HepG2 (cell line): ENCODE measurements around the gene RTBDN. TPM values are rescaled to one million over a fixed set of nuclear protein-coding genes. Genes with fewer than 3 reads are reported as not detected.

ENCODE experiments used
- FOXJ3 ChIP-seq: sonication (generic); formaldehyde crosslinking; IDR thresholded peaks from 2 replicates; pipeline ENCODE4 v1.4.0; 2020; ENCODE audit warnings: missing genetic modification reagents, mild to moderate bottlenecking, borderline replicate concordance
- KAT7 ChIP-seq: IDR thresholded peaks from 2 replicates; pipeline ENCODE4 v1.6.1; 2018; ENCODE audit warnings: borderline replicate concordance, missing compliant biosample characterization
- MAZ ChIP-seq, 2 experiments: sonication (generic) in 1 of 2; formaldehyde crosslinking in 1 of 2; IDR thresholded peaks; 2 replicates each; pipeline versions ENCODE4 v1.5.0 to v1.6.1; 2012 to 2020; ENCODE audit warnings: low read depth in 2 of 2, mild to moderate bottlenecking in 2 of 2, borderline replicate concordance in 1 of 2, improper control_type of control experiment in 1 of 2, low read length in 1 of 2, missing genetic modification reagents in 1 of 2, moderate library complexity in 1 of 2
- MIXL1 ChIP-seq: IDR thresholded peaks from 2 replicates; pipeline ENCODE4 v1.6.1; 2016
- NFRKB ChIP-seq: fragments of 450-650 bp; IDR thresholded peaks from 2 replicates; pipeline ENCODE4 v1.6.1; 2017
- NR2F6 ChIP-seq, 2 experiments: IDR thresholded peaks; 2 replicates each; pipeline ENCODE4 v1.6.1; 2016; ENCODE audit warnings: antibody characterized with exemption in 1 of 2, mild to moderate bottlenecking in 1 of 2
- POGZ ChIP-seq: sonication (generic); formaldehyde crosslinking; IDR thresholded peaks from 2 replicates; pipeline ENCODE4 v1.4.0; 2020; ENCODE audit warnings: mild to moderate bottlenecking, missing genetic modification reagents
- RXRB ChIP-seq: IDR thresholded peaks from 2 replicates; pipeline ENCODE4 v1.6.1; 2016; ENCODE audit warnings: borderline replicate concordance, missing genetic modification reagents, missing compliant biosample characterization
- STAG1 ChIP-seq: sonication (generic); formaldehyde crosslinking; IDR thresholded peaks from 2 replicates; pipeline ENCODE4 v1.4.0; 2020; ENCODE audit warnings: missing genetic modification reagents
- TBX2 ChIP-seq: sonication (generic); formaldehyde crosslinking; IDR thresholded peaks from 2 replicates; pipeline ENCODE4 v1.5.0; 2020; ENCODE audit warnings: missing genetic modification reagents, mild to moderate bottlenecking, borderline replicate concordance
- ZBTB20 ChIP-seq: sonication (generic); formaldehyde crosslinking; IDR thresholded peaks from 2 replicates; pipeline ENCODE4 v1.8.1; 2023; ENCODE audit warnings: missing genetic modification reagents, low read depth, mild to moderate bottlenecking, borderline replicate concordance
- ZFYVE20 ChIP-seq: sonication (generic); formaldehyde crosslinking; IDR thresholded peaks from 2 replicates; pipeline ENCODE4 v1.8.0; 2023; ENCODE audit warnings: low read depth, mild to moderate bottlenecking, moderate library complexity, missing genetic modification reagents, borderline replicate concordance
- ZNF296 ChIP-seq: sonication (generic); formaldehyde crosslinking; conservative IDR thresholded peaks from 2 replicates; pipeline ENCODE4 v1.5.0; 2020; ENCODE audit warnings: mild to moderate bottlenecking, missing genetic modification reagents
- ZNF496 ChIP-seq: sonication (generic); formaldehyde crosslinking; IDR thresholded peaks from 2 replicates; pipeline ENCODE4 v1.8.1; 2023; ENCODE audit warnings: mild to moderate bottlenecking, moderate library complexity, missing genetic modification reagents; ENCODE audit not compliant: insufficient replicate concordance
- ZNF678 ChIP-seq: sonication (generic); formaldehyde crosslinking; IDR thresholded peaks from 2 replicates; pipeline ENCODE4 v1.4.0; 2020; ENCODE audit warnings: mild to moderate bottlenecking, missing genetic modification reagents
- ZNF781 ChIP-seq: sonication (generic); formaldehyde crosslinking; IDR thresholded peaks from 2 replicates; pipeline ENCODE4 v1.5.1; 2020; ENCODE audit warnings: borderline replicate concordance, mild to moderate bottlenecking, missing genetic modification reagents; ENCODE audit errors: not compliant biosample characterization
- polyA plus RNA-seq, 8 experiments: library from polyadenylated mRNA; depleted of rRNA in 3 of 8; stranded (reverse) in 7 of 8; unstranded in 1 of 8; fragments of >200 nt; fragmentation: Illumina TruSeq in 4 of 8; extraction: Trizol in 4 of 8; gene quantifications; 2 replicates each; pipeline versions ENCODE4 v1.2.1 to v1.2.3, GENCODE V29; 2011 to 2016; ENCODE audit warnings: low read depth in 4 of 8, missing spikeins in 1 of 8, mixed read lengths in 1 of 8; ENCODE audit not compliant: insufficient read depth in 1 of 8
- total RNA-seq, 5 experiments: library from RNA; depleted of rRNA; stranded (reverse); fragments of >200 nt; fragmentation: Illumina TruSeq; extraction: Trizol; gene quantifications; 2 replicates each; pipeline ENCODE4 v1.2.3, GENCODE V29; 2016; ENCODE audit warnings: low read depth in 1 of 5
- TF ChIP-seq, protein P1 (sequence below): sonication (generic); formaldehyde crosslinking; IDR thresholded peaks from 2 replicates; pipeline ENCODE4 v1.4.0; 2020; ENCODE audit warnings: missing genetic modification reagents
- TF ChIP-seq, protein P2 (sequence below): sonication (generic); formaldehyde crosslinking; IDR thresholded peaks from 2 replicates; pipeline ENCODE4 v1.5.1; 2020; ENCODE audit warnings: missing genetic modification reagents, mild to moderate bottlenecking, borderline replicate concordance
- TF ChIP-seq, protein P3 (sequence below): sonication (generic); formaldehyde crosslinking; IDR thresholded peaks from 2 replicates; pipeline ENCODE4 v1.4.0; 2020; ENCODE audit warnings: mild to moderate bottlenecking, missing genetic modification reagents
- TF ChIP-seq, protein P4 (sequence below): IDR thresholded peaks from 2 replicates; pipeline ENCODE4 v1.6.1; 2018; ENCODE audit warnings: missing genetic modification reagents

RTBDN gene
- total and polyA plus RNA-seq, 2 of the 13 experiments (the other 11 are each of a cell fraction or from before 2014, with no cell fraction given) = 0.27 to 0.48 TPM

DNA sequence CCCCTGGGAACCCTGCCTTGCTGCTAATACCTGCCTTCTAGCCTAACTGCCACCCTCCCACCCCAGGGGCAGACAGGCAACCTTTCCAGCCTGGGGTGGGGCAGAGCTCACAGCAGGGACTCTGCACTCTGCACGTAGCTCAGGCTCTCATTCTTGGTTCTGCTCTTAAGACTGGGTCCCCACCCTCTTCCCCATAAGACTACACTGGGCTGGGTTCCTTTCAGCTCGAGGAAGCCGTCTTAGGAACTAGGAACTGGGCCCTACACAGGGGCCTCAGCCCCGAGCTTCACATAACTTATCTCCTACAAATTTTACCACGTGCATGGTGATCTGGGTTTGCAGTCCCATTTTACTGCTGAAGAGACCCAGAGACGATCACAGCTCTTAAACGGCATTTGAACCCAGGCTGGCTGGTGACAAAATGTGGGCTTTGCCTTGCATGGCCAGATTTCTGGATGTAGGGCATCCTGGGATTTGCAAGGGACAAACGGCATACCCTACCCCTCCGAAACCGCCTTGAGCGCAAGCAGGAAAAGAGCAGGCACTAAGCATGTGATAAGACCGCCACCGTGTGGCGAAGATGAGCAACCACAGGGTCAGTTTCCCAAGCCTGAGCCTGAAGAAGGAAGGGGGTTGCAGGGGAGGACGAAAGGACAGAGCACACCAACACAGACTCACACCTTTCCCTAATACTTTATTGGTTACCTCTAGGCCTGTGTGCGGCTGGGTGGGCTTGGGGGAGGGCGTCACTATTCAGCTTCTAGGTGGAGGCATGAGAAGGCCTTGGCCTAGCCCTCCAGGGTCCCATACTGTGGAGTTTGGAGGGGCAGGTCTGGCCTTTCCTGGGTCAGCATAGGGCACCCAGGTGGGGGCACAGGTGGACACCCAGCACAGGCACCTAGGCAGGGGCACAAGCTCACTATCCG is 38.0 kb downstream of the RTBDN start (continued):
- TF ChIP-seq, protein P1, sequence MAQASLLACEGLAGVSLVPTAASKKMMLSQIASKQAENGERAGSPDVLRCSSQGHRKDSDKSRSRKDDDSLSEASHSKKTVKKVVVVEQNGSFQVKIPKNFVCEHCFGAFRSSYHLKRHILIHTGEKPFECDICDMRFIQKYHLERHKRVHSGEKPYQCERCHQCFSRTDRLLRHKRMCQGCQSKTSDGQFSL = 0 out of 2 replicates have a peak, but pooled peaks have one; percentile 49
- no peak for TF ChIP-seq POGZ (CRISPR knock-in tag)
- no peak for TF ChIP-seq MAZ (IDR thresholded peaks at IDR 0.05; ENCODE audit: borderline replicate concordance, low read depth, low read length)
- TF ChIP-seq MAZ (CRISPR knock-in tag; IDR thresholded peaks at IDR 0.05; ENCODE audit: low read depth) = 0 out of 2 replicates have a peak, but pooled peaks have one; percentile 28
- TF ChIP-seq, protein P2, sequence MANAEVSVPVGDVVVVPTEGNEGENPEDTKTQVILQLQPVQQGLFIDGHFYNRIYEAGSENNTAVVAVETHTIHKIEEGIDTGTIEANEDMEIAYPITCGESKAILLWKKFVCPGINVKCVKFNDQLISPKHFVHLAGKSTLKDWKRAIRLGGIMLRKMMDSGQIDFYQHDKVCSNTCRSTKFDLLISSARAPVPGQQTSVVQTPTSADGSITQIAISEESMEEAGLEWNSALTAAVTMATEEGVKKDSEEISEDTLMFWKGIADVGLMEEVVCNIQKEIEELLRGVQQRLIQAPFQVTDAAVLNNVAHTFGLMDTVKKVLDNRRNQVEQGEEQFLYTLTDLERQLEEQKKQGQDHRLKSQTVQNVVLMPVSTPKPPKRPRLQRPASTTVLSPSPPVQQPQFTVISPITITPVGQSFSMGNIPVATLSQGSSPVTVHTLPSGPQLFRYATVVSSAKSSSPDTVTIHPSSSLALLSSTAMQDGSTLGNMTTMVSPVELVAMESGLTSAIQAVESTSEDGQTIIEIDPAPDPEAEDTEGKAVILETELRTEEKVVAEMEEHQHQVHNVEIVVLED = peak; percentile 48; the same call in 1 of the 2 replicates
- TF ChIP-seq ZNF296 (CRISPR knock-in tag) = no peak
- TF ChIP-seq, protein P3, sequence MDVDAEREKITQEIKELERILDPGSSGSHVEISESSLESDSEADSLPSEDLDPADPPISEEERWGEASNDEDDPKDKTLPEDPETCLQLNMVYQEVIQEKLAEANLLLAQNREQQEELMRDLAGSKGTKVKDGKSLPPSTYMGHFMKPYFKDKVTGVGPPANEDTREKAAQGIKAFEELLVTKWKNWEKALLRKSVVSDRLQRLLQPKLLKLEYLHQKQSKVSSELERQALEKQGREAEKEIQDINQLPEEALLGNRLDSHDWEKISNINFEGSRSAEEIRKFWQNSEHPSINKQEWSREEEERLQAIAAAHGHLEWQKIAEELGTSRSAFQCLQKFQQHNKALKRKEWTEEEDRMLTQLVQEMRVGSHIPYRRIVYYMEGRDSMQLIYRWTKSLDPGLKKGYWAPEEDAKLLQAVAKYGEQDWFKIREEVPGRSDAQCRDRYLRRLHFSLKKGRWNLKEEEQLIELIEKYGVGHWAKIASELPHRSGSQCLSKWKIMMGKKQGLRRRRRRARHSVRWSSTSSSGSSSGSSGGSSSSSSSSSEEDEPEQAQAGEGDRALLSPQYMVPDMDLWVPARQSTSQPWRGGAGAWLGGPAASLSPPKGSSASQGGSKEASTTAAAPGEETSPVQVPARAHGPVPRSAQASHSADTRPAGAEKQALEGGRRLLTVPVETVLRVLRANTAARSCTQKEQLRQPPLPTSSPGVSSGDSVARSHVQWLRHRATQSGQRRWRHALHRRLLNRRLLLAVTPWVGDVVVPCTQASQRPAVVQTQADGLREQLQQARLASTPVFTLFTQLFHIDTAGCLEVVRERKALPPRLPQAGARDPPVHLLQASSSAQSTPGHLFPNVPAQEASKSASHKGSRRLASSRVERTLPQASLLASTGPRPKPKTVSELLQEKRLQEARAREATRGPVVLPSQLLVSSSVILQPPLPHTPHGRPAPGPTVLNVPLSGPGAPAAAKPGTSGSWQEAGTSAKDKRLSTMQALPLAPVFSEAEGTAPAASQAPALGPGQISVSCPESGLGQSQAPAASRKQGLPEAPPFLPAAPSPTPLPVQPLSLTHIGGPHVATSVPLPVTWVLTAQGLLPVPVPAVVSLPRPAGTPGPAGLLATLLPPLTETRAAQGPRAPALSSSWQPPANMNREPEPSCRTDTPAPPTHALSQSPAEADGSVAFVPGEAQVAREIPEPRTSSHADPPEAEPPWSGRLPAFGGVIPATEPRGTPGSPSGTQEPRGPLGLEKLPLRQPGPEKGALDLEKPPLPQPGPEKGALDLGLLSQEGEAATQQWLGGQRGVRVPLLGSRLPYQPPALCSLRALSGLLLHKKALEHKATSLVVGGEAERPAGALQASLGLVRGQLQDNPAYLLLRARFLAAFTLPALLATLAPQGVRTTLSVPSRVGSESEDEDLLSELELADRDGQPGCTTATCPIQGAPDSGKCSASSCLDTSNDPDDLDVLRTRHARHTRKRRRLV = no peak
- no peak for TF ChIP-seq ZNF678 (CRISPR knock-in tag)
- peak; percentile 56 for TF ChIP-seq TBX2 (CRISPR knock-in tag)
- TF ChIP-seq ZFYVE20 = no peak
- TF ChIP-seq STAG1 = peak; percentile 98
- TF ChIP-seq ZNF496 (CRISPR knock-in tag) = no peak
- no peak for TF ChIP-seq NFRKB
- TF ChIP-seq, protein P4, sequence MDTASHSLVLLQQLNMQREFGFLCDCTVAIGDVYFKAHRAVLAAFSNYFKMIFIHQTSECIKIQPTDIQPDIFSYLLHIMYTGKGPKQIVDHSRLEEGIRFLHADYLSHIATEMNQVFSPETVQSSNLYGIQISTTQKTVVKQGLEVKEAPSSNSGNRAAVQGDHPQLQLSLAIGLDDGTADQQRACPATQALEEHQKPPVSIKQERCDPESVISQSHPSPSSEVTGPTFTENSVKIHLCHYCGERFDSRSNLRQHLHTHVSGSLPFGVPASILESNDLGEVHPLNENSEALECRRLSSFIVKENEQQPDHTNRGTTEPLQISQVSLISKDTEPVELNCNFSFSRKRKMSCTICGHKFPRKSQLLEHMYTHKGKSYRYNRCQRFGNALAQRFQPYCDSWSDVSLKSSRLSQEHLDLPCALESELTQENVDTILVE (CRISPR knock-in tag) = peak; percentile 78; the same call in 1 of the 2 replicates
- no peak for TF ChIP-seq FOXJ3 (CRISPR knock-in tag)
- TF ChIP-seq MIXL1 = 0 out of 2 replicates have a peak, but pooled peaks have one; percentile 23
- TF ChIP-seq ZNF781 (CRISPR knock-in tag) = peak; percentile 34
- no peak for TF ChIP-seq KAT7 (CRISPR knock-in tag)
- peak; percentile 30; the same call in 1 of the 2 replicates for TF ChIP-seq RXRB (CRISPR knock-in tag)
- TF ChIP-seq ZBTB20 = no peak
- no peak for TF ChIP-seq NR2F6 (IDR thresholded peaks at IDR 0.05)
- TF ChIP-seq NR2F6 (CRISPR knock-in tag; IDR thresholded peaks at IDR 0.05) = peak; percentile 67; the same call in 1 of the 2 replicates
